Measurements from ENCODE around the gene PIGQ.

GRCh38 chr16:582614-583331 lies 13.0 kb downstream of the PIGQ start:
- TF ChIP-seq CTCF (IDR thresholded peaks at IDR 0.05) (no peak), POLR2A (IDR thresholded peaks at IDR 0.05) (no peak)
